Measurements from ENCODE around the gene PDZD4. TPM values are rescaled to one million over a fixed set of nuclear protein-coding genes. Genes with fewer than 3 reads are reported as not detected.

The PDZD4 gene
- polyA plus RNA-seq, 3 donors, result 0.11 TPM; not detected in 2

- DNase-seq, result no peak
- intact Hi-C loops (cut with micrococcal nuclease), result no loop called here
- Mint-ChIP-seq H3K4me1 (no peaks in the 10 kb centered on the region), H3K4me3 (no peak overlapping the region), H3K27me3 (ENCODE audit: low read depth in 3 of 3) (peaks cover 11 to 22% (median 18%) of the 10 kb centered on the region in 3 donors), H3K36me3 (peaks cover 32 to 45% of the 10 kb centered on the region in 2 donors), H3K27ac (peak overlapping the region in 1 of 7 donors; percentile 41), H3K9me3 (peaks cover 0 to 5% (median 0%) of the 10 kb centered on the region in 7 donors)
- H3K4me2 ChIP-seq (replicated peaks; ENCODE audit: extremely low read depth, low read length, poor library complexity, severe bottlenecking), result no peak overlapping the region
- 98% methylated on average over 8 of the region's 27 CpGs for WGBS (ENCODE audit: insufficient coverage)
- H3K27ac ChIP-seq (ENCODE audit: low read depth in 1 of 2, low read length in 2 of 2), result no peak overlapping the region
- H3K27me3 ChIP-seq (ENCODE audit: control insufficient read depth in 2 of 2, insufficient read depth in 2 of 2, low read length in 2 of 2), result peaks cover 0 to 23% of the 10 kb centered on the region in 2 donors
- H3K9ac ChIP-seq (ENCODE audit: insufficient read depth, low read length, poor library complexity, severe bottlenecking), result no peak overlapping the region
- no peak overlapping the region for H3K4me3 ChIP-seq (replicated peaks in 1 of 3; ENCODE audit: low read depth in 2 of 3, low read length in 3 of 3)
- peaks cover 20% of the 10 kb centered on the region for H4K20me1 ChIP-seq (ENCODE audit: insufficient read depth, low read length)
- no peaks in the 10 kb centered on the region for H3K79me2 ChIP-seq (ENCODE audit: insufficient read depth, low read length)
- TF ChIP-seq CTCF (IDR thresholded peaks at IDR 0.05), result no peak
- H3K4me1 ChIP-seq (ENCODE audit: control insufficient read depth in 1 of 2, insufficient read depth in 2 of 2, low read length in 2 of 2), result no peaks in the 10 kb centered on the region
- no peak overlapping the region for H2AFZ ChIP-seq (ENCODE audit: insufficient read depth, low read depth, low read length, poor library complexity, severe bottlenecking)
- no peaks in the 10 kb centered on the region for H3K9me3 ChIP-seq (replicated peaks in 1 of 2; ENCODE audit: control insufficient read depth in 1 of 2, insufficient read depth in 1 of 2, low read length in 2 of 2)
- peaks cover 39 to 42% of the 10 kb centered on the region in 2 donors for H3K36me3 ChIP-seq (replicated peaks in 1 of 2; ENCODE audit: control insufficient read depth in 1 of 2, insufficient read depth in 2 of 2, low read length in 2 of 2)
Measured at GRCh38 chrX:153784325-153784967, 45.9 kb downstream of the PDZD4 start.

- peak overlapping the region in 2 of 7 donors; percentile 18 to 64 for H3K27ac Mint-ChIP-seq
- intact Hi-C loops (cut with micrococcal nuclease), result no loop called here
- H3K4me3 Mint-ChIP-seq, result no peak overlapping the region
- Histone ChIP-seq H4K20me1 (ENCODE audit: insufficient read depth, low read length) (peaks cover 14% of the 10 kb centered on the region), H2AFZ (ENCODE audit: insufficient read depth, low read depth, low read length, poor library complexity, severe bottlenecking) (no peak overlapping the region), H3K79me2 (ENCODE audit: insufficient read depth, low read length) (no peaks in the 10 kb centered on the region), H3K4me2 (replicated peaks; ENCODE audit: extremely low read depth, low read length, poor library complexity, severe bottlenecking) (no peak overlapping the region), H3K9me3 (replicated peaks in 1 of 2; ENCODE audit: control insufficient read depth in 1 of 2, insufficient read depth in 1 of 2, low read length in 2 of 2) (no peaks in the 10 kb centered on the region), H3K4me3 (replicated peaks in 1 of 3; ENCODE audit: low read depth in 2 of 3, low read length in 3 of 3) (no peak overlapping the region), H3K27ac (ENCODE audit: low read depth in 1 of 2, low read length in 2 of 2) (no peak overlapping the region), H3K9ac (ENCODE audit: insufficient read depth, low read length, poor library complexity, severe bottlenecking) (no peak overlapping the region), H3K36me3 (replicated peaks in 1 of 2; ENCODE audit: control insufficient read depth in 1 of 2, insufficient read depth in 2 of 2, low read length in 2 of 2) (peaks cover 32 to 33% of the 10 kb centered on the region in 2 donors), H3K27me3 (ENCODE audit: control insufficient read depth in 2 of 2, insufficient read depth in 2 of 2, low read length in 2 of 2) (peaks cover 0 to 23% of the 10 kb centered on the region in 2 donors), H3K4me1 (ENCODE audit: control insufficient read depth in 1 of 2, insufficient read depth in 2 of 2, low read length in 2 of 2) (no peaks in the 10 kb centered on the region)
- H3K36me3 Mint-ChIP-seq, result peaks cover 27 to 36% of the 10 kb centered on the region in 2 donors
- no peak for TF ChIP-seq CTCF (IDR thresholded peaks at IDR 0.05)
- no peak for DNase-seq
- peaks cover 0 to 5% (median 0%) of the 10 kb centered on the region in 7 donors for H3K9me3 Mint-ChIP-seq
- H3K4me1 Mint-ChIP-seq, result no peaks in the 10 kb centered on the region
- peaks cover 15 to 25% (median 18%) of the 10 kb centered on the region in 3 donors for H3K27me3 Mint-ChIP-seq (ENCODE audit: low read depth in 3 of 3)
- WGBS (ENCODE audit: insufficient coverage), result 52% methylated on average over 6 of the region's 24 CpGs
Measured at GRCh38 chrX:153783378-153784013, 46.8 kb downstream of the PDZD4 start.
